OCI-LY1 (cell line): ENCODE measurements around the gene RPS6KL1.

Source experiments
- H2AFZ ChIP-seq: fragments of 200-600 bp; sonication (generic), shearing (Covaris generic); 2 replicates; pipeline ENCODE4 v1.6.0; 2014; ENCODE audit warnings: antibody characterized with exemption, mild to moderate bottlenecking, low read length
- H3F3A ChIP-seq: fragments of 200-600 bp; sonication (generic), shearing (Covaris generic); 2 replicates; pipeline ENCODE4 v1.6.0; 2014; ENCODE audit warnings: mild to moderate bottlenecking, antibody characterized with exemption, low read length, moderate library complexity; ENCODE audit not compliant: insufficient read depth
- H3K27ac ChIP-seq: fragments of 200-600 bp; sonication (generic); 2 replicates; pipeline ENCODE4 v1.5.1; 2014; ENCODE audit warnings: low read length, mixed run types, mild to moderate bottlenecking, low read depth; ENCODE audit not compliant: poor library complexity, severe bottlenecking
- H3K27me3 ChIP-seq: fragments of 200-600 bp; sonication (generic); 2 replicates; pipeline ENCODE4 v1.6.0; 2014; ENCODE audit warnings: antibody characterized with exemption, mild to moderate bottlenecking, low read length, moderate library complexity; ENCODE audit not compliant: insufficient read depth
- H3K36me3 ChIP-seq: fragments of 200-600 bp; sonication (generic); 2 replicates; pipeline ENCODE4 v1.6.1; 2014; ENCODE audit warnings: mild to moderate bottlenecking, antibody characterized with exemption, low read length, moderate library complexity, mixed read lengths; ENCODE audit not compliant: insufficient read depth
- H3K4me1 ChIP-seq: fragments of 200-600 bp; sonication (generic); 2 replicates; pipeline ENCODE4 v1.5.1; 2014; ENCODE audit warnings: mild to moderate bottlenecking, low read length, moderate library complexity; ENCODE audit not compliant: insufficient read depth, severe bottlenecking
- H3K4me2 ChIP-seq: fragments of 200-600 bp; sonication (generic), shearing (Covaris generic); 2 replicates; pipeline ENCODE4 v1.6.1; 2014; ENCODE audit warnings: low read length
- H3K4me3 ChIP-seq: fragments of 200-600 bp; sonication (generic); 2 replicates; pipeline ENCODE4 v1.5.1; 2014; ENCODE audit warnings: low read length, low read depth, mild to moderate bottlenecking, mixed read lengths; ENCODE audit not compliant: poor library complexity, severe bottlenecking
- H3K79me2 ChIP-seq: fragments of 200-600 bp; shearing (Covaris generic); 2 replicates; pipeline ENCODE4 v1.6.1; 2016; ENCODE audit warnings: mixed run types, low read length, mixed read lengths; ENCODE audit not compliant: insufficient read depth
- H3K9ac ChIP-seq: fragments of 200-600 bp; sonication (generic), shearing (Covaris generic); 2 replicates; pipeline ENCODE4 v1.6.1; 2014; ENCODE audit warnings: mild to moderate bottlenecking, low read length, mixed read lengths
- H3K9me2 ChIP-seq: fragments of 200-600 bp; sonication (generic), shearing (Covaris generic); 2 replicates; pipeline ENCODE4 v1.6.1; 2014; ENCODE audit warnings: low read depth, mild to moderate bottlenecking, low read length, mixed read lengths
- H3K9me3 ChIP-seq: fragments of 200-600 bp; shearing (Covaris generic); 2 replicates; pipeline ENCODE4 v1.6.1; 2014; ENCODE audit warnings: low read length, mixed read lengths
- H4K20me1 ChIP-seq: fragments of 200-600 bp; sonication (generic), shearing (Covaris generic); 2 replicates; pipeline ENCODE4 v1.6.0; 2016; ENCODE audit warnings: mild to moderate bottlenecking, low read length; ENCODE audit not compliant: insufficient read depth
- CTCF ChIP-seq: fragments of 200-600 bp; sonication (generic), shearing (Covaris generic); IDR thresholded peaks from 2 replicates; pipeline ENCODE4 v1.5.1; 2017; ENCODE audit warnings: mild to moderate bottlenecking, antibody characterized with exemption, low read length, moderate library complexity, mixed read lengths
- EZH2 ChIP-seq: fragments of 200-600 bp; sonication (generic), shearing (Covaris generic); IDR thresholded peaks from 2 replicates; pipeline ENCODE4 v1.8.0; 2017; ENCODE audit warnings: borderline replicate concordance, mixed run types, mild to moderate bottlenecking, antibody characterized with exemption, low read length, moderate library complexity, mixed read lengths

The RPS6KL1 gene

GRCh38 chr14:74955229-74956026, 32.4 kb upstream of the RPS6KL1 start, which contains the start of gene PGF:
Gene PGF (minus strand): TSS chr14:74955597. CDS start chr14:74955242, 355 bp downstream.
- no peaks in the 10 kb centered on the region for H3K79me2 ChIP-seq
- H3K4me2 ChIP-seq: no peak within 1 kb of the TSS
- no peaks in the 10 kb centered on the region for H3K36me3 ChIP-seq
- TF ChIP-seq EZH2 (no peak), CTCF (no peak)
- no peak within 1 kb of the TSS for H3K9ac ChIP-seq
- H2AFZ ChIP-seq: no peak within 1 kb of the TSS
- H3K4me3 ChIP-seq: no peak within 1 kb of the TSS
- no peaks in the 10 kb centered on the region for H3K9me2 ChIP-seq
- no peaks in the 10 kb centered on the region for H3K27me3 ChIP-seq
- no peaks in the 10 kb centered on the region for H4K20me1 ChIP-seq
- H3K4me1 ChIP-seq: no peaks in the 10 kb centered on the region
- no peaks in the 10 kb centered on the region for H3K9me3 ChIP-seq
- H3F3A ChIP-seq: no peaks in the 10 kb centered on the region
- H3K27ac ChIP-seq: no peak within 1 kb of the TSS

- Histone ChIP-seq H3K36me3 (no peaks in the 10 kb centered on the region), H3K9me3 (no peaks in the 10 kb centered on the region), H3K9me2 (no peaks in the 10 kb centered on the region), H3K4me1 (no peaks in the 10 kb centered on the region), H3K4me2 (no peak overlapping the region), H3K9ac (no peak overlapping the region), H3K27ac (no peak overlapping the region), H3K4me3 (no peak overlapping the region), H3K79me2 (no peaks in the 10 kb centered on the region), H4K20me1 (no peaks in the 10 kb centered on the region), H3F3A (no peaks in the 10 kb centered on the region), H3K27me3 (no peaks in the 10 kb centered on the region), H2AFZ (no peak overlapping the region)
- TF ChIP-seq EZH2: no peak
- TF ChIP-seq CTCF: no peak
Observed at GRCh38 chr14:74954947-74955228, 31.8 kb upstream of the RPS6KL1 start.

GRCh38 chr14:74954232-74954946, 31.3 kb upstream of the RPS6KL1 start:
- no peaks in the 10 kb centered on the region for H3K4me1 ChIP-seq
- H3K27ac ChIP-seq: no peak overlapping the region
- no peaks in the 10 kb centered on the region for H3K9me2 ChIP-seq
- H4K20me1 ChIP-seq: no peaks in the 10 kb centered on the region
- no peaks in the 10 kb centered on the region for H3F3A ChIP-seq
- no peak overlapping the region for H2AFZ ChIP-seq
- H3K27me3 ChIP-seq: no peaks in the 10 kb centered on the region
- no peak overlapping the region for H3K4me2 ChIP-seq
- no peak overlapping the region for H3K9ac ChIP-seq
- H3K9me3 ChIP-seq: no peaks in the 10 kb centered on the region
- no peaks in the 10 kb centered on the region for H3K36me3 ChIP-seq
- no peak overlapping the region for H3K4me3 ChIP-seq
- no peak for TF ChIP-seq CTCF
- no peak for TF ChIP-seq EZH2
- H3K79me2 ChIP-seq: no peaks in the 10 kb centered on the region
